HepG2 (cell line): ENCODE results near the gene DGKD. TPM values are rescaled to one million over a fixed set of nuclear protein-coding genes. Genes with fewer than 3 reads are reported as not detected.

ENCODE experiments used
- CBFB ChIP-seq: sonication (generic); formaldehyde crosslinking; IDR thresholded peaks from 2 replicates; pipeline ENCODE4 v1.4.0; 2020; ENCODE audit warnings: missing genetic modification reagents
- IKZF4 ChIP-seq: sonication (generic); formaldehyde crosslinking; IDR thresholded peaks from 2 replicates; pipeline ENCODE4 v1.5.1; 2020; ENCODE audit warnings: borderline replicate concordance, mild to moderate bottlenecking, low read depth, missing genetic modification reagents; ENCODE audit errors: not compliant biosample characterization
- NFAT5 ChIP-seq: sonication (generic); formaldehyde crosslinking; IDR thresholded peaks from 2 replicates; pipeline ENCODE4 v1.4.0; 2020; ENCODE audit warnings: missing genetic modification reagents
- NFIB ChIP-seq: sonication (generic); formaldehyde crosslinking; IDR thresholded peaks from 2 replicates; pipeline ENCODE4 v1.9.0; 2021; ENCODE audit warnings: missing genetic modification reagents, mild to moderate bottlenecking, borderline replicate concordance
- PAF1 ChIP-seq: IDR thresholded peaks from 2 replicates; pipeline ENCODE4 v1.6.1; 2016; ENCODE audit warnings: missing genetic modification reagents, missing compliant biosample characterization
- SNRNP70 ChIP-seq: fragments of 200-400 bp; formaldehyde crosslinking; IDR thresholded peaks from 2 replicates; pipeline ENCODE4 v1.6.1; 2017; ENCODE audit warnings: mild to moderate bottlenecking, low read depth, low read length, moderate library complexity
- U2AF1 ChIP-seq: fragments of 200-400 bp; formaldehyde crosslinking; optimal IDR thresholded peaks from 2 replicates; pipeline ENCODE3; 2017; ENCODE audit warnings: mild to moderate bottlenecking, low read depth, low read length
- YY1 ChIP-seq: IDR thresholded peaks from 2 replicates; pipeline ENCODE4 v1.6.1; 2011; ENCODE audit warnings: low read length, low read depth, moderate library complexity, mild to moderate bottlenecking; ENCODE audit not compliant: insufficient read depth, insufficient replicate concordance
- ZBTB44 ChIP-seq: sonication (generic); formaldehyde crosslinking; IDR thresholded peaks from 2 replicates; pipeline ENCODE4 v1.4.0; 2020; ENCODE audit warnings: missing genetic modification reagents
- ZNF180 ChIP-seq: sonication (generic); formaldehyde crosslinking; IDR thresholded peaks from 2 replicates; pipeline ENCODE4 v1.4.0; 2020; ENCODE audit warnings: low read depth, missing genetic modification reagents, borderline replicate concordance
- ZNF335 ChIP-seq: sonication (generic); formaldehyde crosslinking; IDR thresholded peaks from 2 replicates; pipeline ENCODE4 v1.4.0; 2020; ENCODE audit warnings: missing genetic modification reagents
- ZNF460 ChIP-seq: sonication (generic); formaldehyde crosslinking; IDR thresholded peaks from 2 replicates; pipeline ENCODE4 v1.5.1; 2020; ENCODE audit warnings: missing genetic modification reagents, mild to moderate bottlenecking, borderline replicate concordance
- ZNF512B ChIP-seq: sonication (generic); formaldehyde crosslinking; IDR thresholded peaks from 2 replicates; pipeline ENCODE4 v1.5.1; 2020; ENCODE audit warnings: missing genetic modification reagents, mild to moderate bottlenecking, borderline replicate concordance
- ZSCAN21 ChIP-seq: sonication (generic); formaldehyde crosslinking; IDR thresholded peaks from 2 replicates; pipeline ENCODE4 v1.8.0; 2022; ENCODE audit warnings: mild to moderate bottlenecking, missing genetic modification reagents, moderate library complexity, borderline replicate concordance
- polyA plus RNA-seq, 8 experiments: library from polyadenylated mRNA; depleted of rRNA in 3 of 8; stranded (reverse) in 7 of 8; unstranded in 1 of 8; fragments of >200 nt; fragmentation: Illumina TruSeq in 4 of 8; extraction: Trizol in 4 of 8; gene quantifications; 2 replicates each; pipeline versions ENCODE4 v1.2.1 to v1.2.3, GENCODE V29; 2011 to 2016; ENCODE audit warnings: low read depth in 4 of 8, missing spikeins in 1 of 8, mixed read lengths in 1 of 8; ENCODE audit not compliant: insufficient read depth in 1 of 8
- total RNA-seq, 5 experiments: library from RNA; depleted of rRNA; stranded (reverse); fragments of >200 nt; fragmentation: Illumina TruSeq; extraction: Trizol; gene quantifications; 2 replicates each; pipeline ENCODE4 v1.2.3, GENCODE V29; 2016; ENCODE audit warnings: low read depth in 1 of 5

Gene DGKD
- total and polyA plus RNA-seq, 2 of the 13 experiments (the other 11 are each of a cell fraction or from before 2014, with no cell fraction given): 24.5 to 33.2 TPM

- TF ChIP-seq ZNF335 (CRISPR knock-in tag) (0 out of 2 replicates have a peak, but pooled peaks have one; percentile 19), ZNF512B (CRISPR knock-in tag) (no peak), NFIB (no peak), IKZF4 (CRISPR knock-in tag) (no peak), SNRNP70 (no peak), U2AF1 (no peak), CBFB (CRISPR knock-in tag) (no peak), NFAT5 (CRISPR knock-in tag) (no peak), ZNF460 (no peak; the same call in 1 of the 2 replicates), ZSCAN21 (CRISPR knock-in tag) (no peak), ZNF180 (CRISPR knock-in tag) (no peak), PAF1 (CRISPR knock-in tag) (no peak), YY1 (no peak), ZBTB44 (no peak)
These were observed 33.6 kb downstream of the DGKD start (continued) for GRCh38 chr2:233387667-233388528.
